BJ (cell line): ENCODE results near the gene ANXA6. TPM values are rescaled to one million over a fixed set of nuclear protein-coding genes. Genes with fewer than 3 reads are reported as not detected.

Experiments
- CTCF ChIA-PET: fragments of 350-600 bp; formaldehyde crosslinking; extraction: SDS; loops from one replicate; lab custom pipeline; 2021; ENCODE audit warnings: antibody characterized with exemption, inconsistent platforms; lab: Yijun Ruan, JAX
- POLR2A ChIA-PET: fragments of 300-600 bp; sonication (Branson Sonifier 250); formaldehyde crosslinking; extraction: SDS; loops from one replicate; lab custom pipeline; 2021; ENCODE audit warnings: antibody characterized with exemption; lab: Charles Lee
- DNase-seq: peaks from one replicate; pipeline ENCODE4 v3.0.0-alpha.2; 2011; ENCODE audit warnings: low read depth
- H3K27me3 ChIP-seq: 2 replicates; pipeline ENCODE4 v1.6.0; 2011; ENCODE audit warnings: low read length; ENCODE audit not compliant: control insufficient read depth, insufficient read depth
- H3K36me3 ChIP-seq: 2 replicates; pipeline ENCODE4 v1.5.1; 2011; ENCODE audit warnings: low read length; ENCODE audit not compliant: control insufficient read depth, insufficient read depth
- H3K4me3 ChIP-seq: 2 replicates; pipeline ENCODE4 v1.5.1; 2011; ENCODE audit warnings: low read depth, mild to moderate bottlenecking, control low read depth, low read length
- CTCF ChIP-seq: IDR thresholded peaks from 2 replicates; pipeline ENCODE4 v1.5.1; 2011; ENCODE audit warnings: low read depth, mild to moderate bottlenecking, control low read depth, inconsistent platforms, low read length, moderate library complexity; ENCODE audit not compliant: insufficient read depth
- polyA plus RNA-seq: library from polyadenylated mRNA; depleted of rRNA; stranded (reverse); fragments of >200 nt; gene quantifications from 2 replicates; pipeline ENCODE4 v1.2.3, GENCODE V29; 2011

Gene ANXA6
- polyA plus RNA-seq, 1 experiment = 528 TPM

GRCh38 chr5:151097061-151097460, 60.5 kb downstream of the ANXA6 start:
- no peak for DNase-seq
- POLR2A ChIA-PET = no interaction called here

GRCh38 chr5:151096001-151096373, 61.6 kb downstream of the ANXA6 start:
- ChIA-PET POLR2A (no interaction called here), CTCF (interaction anchor here (0.7 to 1.9 kb wide), 3 partner anchors 17 to 44 kb away, joined by 3 to 6 read pairs (median 4); no protein-coding TSS in a partner anchor)
- TF ChIP-seq CTCF = no peak
- Histone ChIP-seq H3K27me3 (no peaks in the 10 kb centered on the region), H3K4me3 (no peak overlapping the region), H3K36me3 (peaks cover 9% of the 10 kb centered on the region)
- DNase-seq = no peak

More at GRCh38 chr5:151097061-151097460, 60.5 kb downstream of the ANXA6 start:
- Histone ChIP-seq H3K36me3 (peaks cover 16% of the 10 kb centered on the region), H3K27me3 (no peaks in the 10 kb centered on the region), H3K4me3 (no peak overlapping the region)
- no peak for TF ChIP-seq CTCF
- CTCF ChIA-PET = interaction anchor here (1.0 to 1.9 kb wide), 3 partner anchors 19 to 45 kb away, joined by 3 to 6 read pairs (median 3); no protein-coding TSS in a partner anchor

- peaks cover 9% of the 10 kb centered on the region for H3K36me3 ChIP-seq
- ChIA-PET CTCF (no interaction called here), POLR2A (no interaction called here)
- DNase-seq = no peak
- H3K27me3 ChIP-seq = no peaks in the 10 kb centered on the region
- H3K4me3 ChIP-seq = no peak overlapping the region
- no peak for TF ChIP-seq CTCF
Observed at GRCh38 chr5:151095341-151096000, 62.1 kb downstream of the ANXA6 start.

GRCh38 chr5:151094852-151095245, 62.7 kb downstream of the ANXA6 start:
- DNase-seq = no peak
- Histone ChIP-seq H3K36me3 (peaks cover 5% of the 10 kb centered on the region; the same call in 1 of the 2 replicates), H3K27me3 (no peaks in the 10 kb centered on the region), H3K4me3 (no peak overlapping the region)
- POLR2A ChIA-PET = no interaction called here
- no peak for TF ChIP-seq CTCF
- CTCF ChIA-PET = interaction anchor here (0.8 kb wide), 1 partner anchor 43 kb away, joined by 3 read pairs; no protein-coding TSS in a partner anchor

GRCh38 chr5:151094030-151094851, 63.3 kb downstream of the ANXA6 start:
- CTCF ChIA-PET = interaction anchor here (0.6 to 2.2 kb wide), 6 partner anchors 14 to 46 kb away, joined by 3 to 19 read pairs (median 4); no protein-coding TSS in a partner anchor
- no peak for DNase-seq
- no peak for TF ChIP-seq CTCF
- POLR2A ChIA-PET = interaction anchor here (1.2 kb wide), 1 partner anchor 13 kb away, joined by 6 read pairs; the partner anchor contains the start of gene TNIP1
- Histone ChIP-seq H3K36me3 (peaks cover 3% of the 10 kb centered on the region; the same call in 1 of the 2 replicates), H3K4me3 (no peak overlapping the region), H3K27me3 (no peaks in the 10 kb centered on the region)
